ENCODE measurements around the gene SFRP4. TPM values are rescaled to one million over a fixed set of nuclear protein-coding genes. Genes with fewer than 3 reads are reported as not detected.

The SFRP4 gene
- total RNA-seq, 1 donor from 2014 or later = 0.43 TPM

Other genes starting within 250 kb of the SFRP4 start
- 1.9 TPM for gene GPR141, start 233.1 kb downstream of the SFRP4 start, total RNA-seq
- 0.89 TPM for gene NME8, start 68.2 kb downstream of the SFRP4 start, total RNA-seq
- 23.2 TPM for gene EPDR1, start 3.8 kb upstream of the SFRP4 start, total RNA-seq

Data from mucosa of gallbladder (tissue), 1 donor.